ENCODE results near the gene DRD3.

DNA sequence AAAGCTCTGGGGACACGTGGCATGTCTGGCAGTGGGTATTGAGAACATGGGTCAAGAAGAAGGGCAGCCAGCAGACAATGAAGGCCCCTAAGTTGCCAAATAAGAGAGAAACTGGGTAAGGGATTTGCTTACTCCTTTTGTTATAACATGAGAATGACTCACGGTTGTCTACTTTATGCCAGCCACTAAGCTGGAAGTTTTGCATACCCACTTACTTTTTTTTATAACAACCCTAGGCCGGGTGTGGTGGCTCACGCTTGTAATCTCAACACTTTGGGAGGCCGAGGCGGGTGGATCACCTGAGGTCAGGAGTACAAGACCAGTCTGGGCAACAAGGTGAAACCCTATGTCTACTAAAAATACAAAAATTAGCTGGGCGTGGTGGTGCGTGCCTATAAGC, 50.0 kb downstream of the DRD3 start:
- TF ChIP-seq POLR2AphosphoS5 (IDR thresholded peaks at IDR 0.05; ENCODE audit: borderline replicate concordance, low read depth, low read length) = no peak
- no peak for TF ChIP-seq EZH2 (IDR thresholded peaks at IDR 0.05)
- no peak for TF ChIP-seq FOXP2 (optimal IDR thresholded peaks at IDR 0.05; ENCODE audit: control extremely low read depth, extremely low read length, insufficient read depth)
